NCI-H82 (cell line): ENCODE data around the gene FOXD2.
"Not testable (repeated sequence)": the region's sequence is repeated elsewhere in the genome, so short reads cannot be mapped to it uniquely, and the experiment has no call there.

Experiments
- DNase-seq: peaks from one replicate; lab custom pipeline; 2025; lab: John Stamatoyannopoulos, UW

FOXD2 gene

DNA sequence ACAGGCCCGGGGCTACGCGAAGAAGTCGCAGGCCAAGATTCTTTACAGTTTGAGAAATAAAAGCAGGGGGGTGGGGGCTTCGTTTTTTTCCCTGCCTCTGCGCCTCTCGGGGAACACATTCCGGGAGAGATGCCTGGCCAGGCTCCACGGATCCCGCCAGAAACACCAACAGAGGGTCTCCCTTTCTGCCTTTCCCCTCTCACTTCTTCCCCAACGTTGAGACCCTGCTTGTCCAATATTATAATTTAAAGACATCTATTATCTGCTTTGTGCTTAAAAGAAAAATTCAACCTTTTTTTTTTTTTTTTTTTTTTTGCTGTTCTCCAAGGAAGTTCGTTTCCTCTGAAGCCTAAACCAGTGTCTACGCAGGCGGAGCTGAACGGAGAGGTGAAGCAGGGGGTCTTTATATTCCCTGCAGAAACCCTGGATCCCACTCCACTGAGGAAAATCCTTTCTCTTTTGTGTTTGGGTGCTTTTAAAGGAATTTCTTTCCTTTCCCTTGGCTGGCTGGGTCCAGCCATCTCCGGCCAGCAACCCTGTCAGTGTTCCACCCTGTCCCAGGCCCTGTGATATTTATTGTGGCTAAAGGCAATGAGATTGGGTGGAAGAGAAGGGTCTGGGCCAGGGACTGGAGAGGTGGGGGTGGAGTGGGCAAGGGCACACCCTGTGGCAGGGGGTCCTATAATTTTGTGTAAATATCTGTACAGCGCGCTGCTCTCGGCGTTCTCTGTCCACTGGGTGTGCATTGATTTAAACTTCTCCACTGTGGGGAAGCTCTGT is 2.2 kb downstream of the FOXD2 start:
- DNase-seq = no peak

DNA sequence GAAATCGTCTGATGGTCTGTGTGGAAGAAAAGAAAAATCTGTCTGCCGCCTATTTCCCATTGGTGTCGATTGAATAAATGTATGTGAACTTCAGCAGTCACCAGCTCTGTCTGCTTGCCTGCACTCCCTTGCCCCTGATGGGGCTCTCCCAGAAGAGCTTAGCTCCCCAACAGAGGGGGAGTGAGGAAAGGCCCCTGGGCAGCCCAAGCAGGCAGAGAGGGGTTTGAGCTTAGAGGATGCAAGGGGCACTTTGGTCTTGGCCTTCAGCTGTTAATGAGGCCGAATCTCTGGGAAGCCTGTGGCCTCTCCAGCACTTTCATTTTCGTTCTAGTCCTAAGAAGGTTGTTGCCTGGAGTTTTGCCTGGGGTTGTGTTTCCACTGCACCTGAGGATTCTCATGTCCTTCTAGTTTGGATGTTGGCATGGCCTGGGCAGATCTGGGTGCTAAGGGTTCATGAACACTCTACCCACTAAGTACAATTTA is 2.8 kb downstream of the FOXD2 start:
- no peak for DNase-seq

DNA sequence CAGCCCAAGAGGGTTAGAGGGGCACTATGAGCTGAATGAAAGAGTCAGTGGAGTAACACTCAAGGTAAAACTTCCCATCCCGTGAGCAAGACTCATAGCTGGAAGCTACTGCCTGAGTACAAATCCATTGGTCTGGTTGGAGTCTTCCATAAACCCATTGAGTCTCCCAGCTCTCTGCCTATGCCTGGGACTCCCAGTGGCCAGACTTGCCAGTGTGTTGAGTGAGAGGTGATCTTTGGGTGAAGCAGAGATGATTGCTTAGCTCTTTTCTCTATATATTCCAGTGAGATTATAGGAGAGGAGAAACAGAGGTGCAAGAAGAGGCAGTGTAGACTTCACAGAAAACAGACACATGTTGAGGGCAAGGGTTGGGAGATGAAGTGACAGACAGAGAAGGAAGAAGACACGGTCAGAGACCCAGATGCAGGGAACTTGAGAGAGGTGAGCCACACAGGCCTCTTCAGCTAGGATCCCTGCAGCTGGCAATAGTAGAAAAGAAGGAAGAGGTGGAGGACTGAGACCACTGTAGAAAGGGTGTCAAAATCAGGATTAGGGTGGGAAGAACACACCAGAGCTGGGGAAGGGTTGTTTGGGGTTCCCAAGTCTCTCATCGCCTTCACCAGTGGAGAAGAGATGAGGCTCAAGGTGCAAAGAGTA is 3.7 kb downstream of the FOXD2 start:
- peak; percentile 27 for DNase-seq

DNA sequence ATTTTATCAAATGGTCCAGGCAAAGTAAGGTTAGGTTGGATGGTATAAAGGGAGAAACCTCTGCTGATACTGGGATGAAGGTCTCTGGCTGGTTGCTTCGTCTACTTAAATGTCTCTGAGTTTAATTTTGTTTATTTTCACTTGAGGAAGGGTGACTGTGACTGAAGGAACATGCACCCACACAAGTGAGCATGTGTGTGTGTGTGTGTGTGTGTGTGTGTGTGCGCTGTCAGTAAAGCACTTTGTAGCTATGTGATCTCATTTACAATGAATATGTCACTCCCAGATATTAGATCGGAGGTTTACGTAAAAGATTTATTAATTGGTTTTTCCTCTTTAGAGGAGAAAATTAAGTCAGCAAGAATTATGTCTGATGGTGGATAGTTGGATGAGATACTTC is 4.4 kb downstream of the FOXD2 start:
- no peak for DNase-seq

DNA sequence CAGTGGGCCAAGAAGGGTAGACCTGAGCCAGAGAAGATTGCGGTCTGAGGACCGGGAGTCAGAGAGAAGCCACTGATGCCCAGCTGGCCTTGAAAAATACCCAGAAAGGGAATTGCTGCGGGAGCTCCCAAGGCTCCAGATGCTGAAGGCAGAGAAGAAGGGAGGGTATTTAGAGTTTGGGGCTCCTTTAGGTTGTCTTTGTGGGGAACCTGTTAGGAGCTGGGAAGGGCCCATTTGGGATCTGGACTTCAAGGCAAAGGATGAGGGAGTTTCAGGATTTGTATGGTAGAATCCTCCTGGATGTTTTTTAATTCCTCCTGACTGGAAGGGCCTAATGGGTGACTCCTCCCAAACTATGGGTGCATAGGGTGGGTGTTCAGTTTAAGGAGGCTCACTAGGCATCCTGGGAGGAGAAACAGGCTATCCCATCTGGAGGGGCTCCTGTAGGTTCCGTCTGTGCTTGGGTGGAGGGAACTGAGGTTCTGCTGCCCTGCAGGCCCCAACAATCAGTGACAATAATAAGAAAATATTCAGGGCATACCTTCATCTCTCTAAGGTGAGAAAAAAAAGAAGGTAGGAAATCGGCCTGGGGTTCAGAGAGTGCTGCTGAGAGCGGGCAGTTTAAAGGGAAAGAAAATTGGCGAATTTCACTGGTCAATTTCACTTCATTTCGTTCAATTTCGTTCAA is 5.1 kb downstream of the FOXD2 start:
- DNase-seq = no peak

DNA sequence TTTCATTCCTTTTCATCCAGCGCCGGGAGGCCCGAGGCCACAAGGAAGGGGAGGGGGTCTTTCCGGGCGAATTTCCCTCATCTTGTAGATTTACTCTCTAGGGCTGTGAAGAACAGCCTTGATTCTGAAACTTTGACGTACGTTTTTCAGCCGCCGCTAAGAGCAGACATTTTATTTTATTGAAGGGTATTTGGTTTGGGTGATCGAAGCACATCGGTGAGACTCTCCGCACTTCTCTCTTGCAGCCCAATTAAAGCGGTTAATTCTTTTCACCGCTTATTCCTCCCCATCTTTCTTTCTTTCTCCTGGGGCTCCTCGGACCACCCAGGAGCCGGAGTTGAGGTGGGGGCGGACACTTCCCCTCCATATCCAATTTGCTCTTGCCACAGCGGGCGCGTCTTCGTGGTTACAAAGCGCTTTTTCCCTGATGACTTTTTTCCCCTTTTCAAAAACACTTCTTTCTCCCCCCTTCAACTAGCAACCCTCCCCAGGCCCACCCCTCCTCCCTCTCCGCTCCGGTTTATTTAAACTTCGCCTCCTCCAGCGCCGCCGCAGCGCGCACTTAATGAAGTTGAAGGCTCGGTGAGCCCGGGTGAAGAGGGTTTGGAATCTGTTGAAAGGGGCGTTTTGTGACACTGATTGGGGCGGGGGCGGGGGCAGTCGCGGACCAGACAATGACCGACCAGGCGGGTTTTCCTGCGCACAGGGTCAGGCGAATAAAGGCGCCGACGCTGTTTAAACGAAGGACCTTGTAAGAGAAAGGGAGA is 5.9 kb downstream of the FOXD2 start:
- DNase-seq = no peak

DNA sequence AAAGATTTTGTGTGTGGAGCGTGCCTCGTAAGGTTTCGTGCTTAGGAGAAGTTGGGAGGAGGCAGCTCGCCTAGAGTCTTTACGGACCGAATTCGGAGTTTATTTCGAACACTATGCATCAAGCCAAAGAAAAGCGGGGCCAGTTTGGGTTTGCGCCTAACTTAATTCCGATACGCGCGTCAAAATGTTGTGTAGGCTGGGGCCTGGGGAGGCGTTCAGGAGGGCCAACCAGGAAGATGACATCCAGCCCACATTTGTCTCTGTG is 6.4 kb downstream of the FOXD2 start:
- no peak for DNase-seq

DNA sequence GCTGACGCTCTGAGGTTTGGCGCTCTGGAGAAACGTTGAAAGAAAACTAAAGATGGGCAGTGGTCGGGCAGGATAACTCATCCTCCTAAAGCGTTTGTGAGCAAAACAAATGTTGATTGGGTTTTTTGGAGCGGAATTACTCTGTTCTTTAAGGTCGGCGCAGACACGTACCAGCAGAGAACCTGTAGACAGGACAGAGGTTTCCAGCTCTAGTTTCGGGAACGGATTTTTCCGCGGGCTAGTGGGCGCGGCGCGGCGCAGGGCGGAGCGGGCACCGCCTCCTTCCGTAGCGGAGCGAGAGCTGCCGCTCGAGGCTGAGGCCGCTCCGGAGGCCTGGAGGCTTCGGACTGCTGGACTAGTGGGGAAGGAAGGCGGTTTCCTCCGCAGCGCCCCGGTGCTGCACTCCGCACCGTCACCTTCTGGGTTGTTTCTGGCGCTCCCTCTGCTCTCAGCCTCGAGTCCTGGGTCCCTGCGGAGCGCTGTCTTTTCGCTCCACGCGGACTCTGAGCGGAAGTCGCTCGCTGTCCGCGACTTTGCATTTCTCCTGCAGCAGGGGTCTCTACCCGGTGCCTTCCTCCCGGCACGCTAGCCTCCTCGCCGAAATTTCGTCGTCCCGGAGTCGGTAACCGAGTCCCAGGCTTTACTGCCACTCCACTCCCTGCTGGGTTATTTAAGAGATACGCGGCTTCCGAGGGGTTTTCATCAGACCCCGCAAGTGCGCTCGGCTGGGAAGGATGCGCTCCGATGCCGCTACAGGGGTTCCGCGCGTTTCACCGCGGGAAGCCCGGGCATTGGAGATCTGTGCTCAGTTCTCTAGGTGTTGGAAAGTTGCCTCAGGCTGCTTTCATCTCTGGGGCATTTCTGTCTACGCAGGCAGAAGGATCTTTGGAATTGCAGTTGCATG is 7.0 kb downstream of the FOXD2 start:
- DNase-seq = peak; percentile 41

DNA sequence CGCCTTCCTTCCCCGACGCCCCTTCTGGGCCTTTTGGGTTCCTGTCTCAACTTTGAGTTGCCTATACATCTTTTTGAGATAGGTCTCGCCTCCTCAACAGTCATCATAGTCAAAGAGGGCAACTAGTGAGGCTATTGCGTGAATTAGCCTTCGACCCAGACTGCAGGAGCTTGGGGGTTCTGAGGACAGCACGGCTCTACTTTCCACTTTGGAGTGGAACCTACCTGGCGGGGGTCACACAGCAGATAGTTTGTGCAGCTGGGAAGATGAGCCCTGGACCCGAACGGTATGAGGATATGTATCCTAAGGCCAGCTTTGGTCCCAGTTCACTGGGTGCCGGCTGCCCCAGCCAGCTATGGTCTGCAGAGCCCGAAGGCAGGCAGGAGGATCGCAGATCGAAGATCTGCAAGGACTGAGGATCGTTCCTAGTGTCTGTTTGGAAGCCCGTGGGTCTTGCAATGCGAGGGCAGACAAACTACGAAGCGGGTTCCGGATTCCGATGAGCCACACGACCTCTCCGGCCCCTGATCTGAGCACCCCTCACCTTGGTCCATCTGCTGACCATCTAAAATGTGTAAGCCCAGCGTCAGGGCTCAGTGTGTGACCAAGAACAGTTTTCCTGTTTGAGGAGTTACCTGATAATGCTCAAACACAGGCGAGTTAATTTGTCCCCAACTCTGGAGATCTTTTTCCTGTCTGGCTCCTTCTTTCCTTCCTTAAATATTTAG is 8.1 kb downstream of the FOXD2 start:
- DNase-seq = no peak

DNA sequence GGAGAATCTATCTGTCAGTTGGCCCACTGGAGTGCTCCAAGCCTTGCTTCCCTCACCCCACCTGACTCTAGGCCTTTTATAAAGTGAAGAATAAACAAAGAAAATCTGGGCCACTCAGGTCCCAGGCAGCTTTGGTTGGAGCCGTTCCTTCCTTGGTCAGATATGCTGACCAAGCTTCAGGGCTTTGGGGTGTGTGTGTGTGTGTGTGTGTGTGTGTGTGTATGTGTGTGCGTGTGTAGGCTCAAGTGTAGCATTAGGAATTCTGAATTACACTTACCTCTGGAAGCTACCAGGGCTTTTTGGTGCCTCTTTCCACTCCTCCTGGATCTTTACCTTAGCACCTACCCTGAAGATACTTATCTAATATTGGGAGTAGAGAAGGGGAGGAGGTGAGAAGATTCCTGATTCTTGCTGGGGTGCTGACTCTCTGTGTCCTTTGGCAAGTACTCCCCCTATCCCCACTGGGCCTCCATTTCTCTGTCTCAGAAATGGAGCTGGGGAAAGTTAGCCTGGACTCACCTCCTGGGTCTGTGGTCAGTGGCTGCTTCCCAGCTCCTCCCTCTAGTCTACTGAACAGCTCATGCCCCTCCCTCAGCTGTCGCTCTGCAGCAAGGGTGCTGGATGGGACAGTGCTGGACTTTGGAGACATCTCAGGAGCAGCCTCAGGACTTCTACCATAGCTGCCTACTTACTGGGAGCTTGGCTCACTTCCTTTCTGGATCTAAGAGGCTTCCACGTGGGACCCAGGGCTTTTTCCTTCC is 10.8 kb downstream of the FOXD2 start:
- no peak for DNase-seq

DNA sequence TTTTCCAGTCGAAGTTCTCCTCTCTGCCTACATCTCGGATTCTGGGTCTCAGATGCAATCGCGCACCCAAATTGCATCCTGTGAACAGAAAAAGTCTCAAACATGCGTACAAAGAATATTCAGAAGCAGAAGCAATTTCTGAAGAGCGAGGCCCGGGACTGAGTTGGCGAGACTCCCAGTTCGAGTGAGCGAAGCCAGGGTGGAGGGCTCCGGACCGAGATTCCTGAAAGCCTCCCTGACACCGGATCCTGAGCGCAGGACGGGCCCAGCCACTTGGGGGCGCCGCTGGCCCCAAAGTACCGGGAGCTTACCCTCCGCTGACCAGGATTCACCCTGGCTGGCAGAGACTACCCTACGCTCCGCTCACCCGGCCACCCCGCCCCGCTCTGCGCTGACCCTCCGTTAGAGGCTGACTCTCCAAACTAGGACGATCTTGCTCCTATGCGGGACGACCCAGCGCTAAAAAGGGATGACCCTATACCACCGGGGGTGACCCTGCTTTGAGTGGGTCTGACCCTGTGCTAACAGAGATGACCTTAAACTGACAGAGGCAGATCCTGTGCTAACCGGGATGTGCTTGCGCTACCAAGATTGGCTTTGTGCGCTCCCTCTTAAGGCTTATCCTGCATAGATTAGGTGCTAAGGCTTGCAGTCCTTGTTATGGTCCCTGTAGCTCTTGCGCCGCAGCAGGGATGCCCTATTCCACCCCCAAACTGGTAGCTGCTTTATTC is 12.1 kb downstream of the FOXD2 start:
- DNase-seq = peak; percentile 51

DNA sequence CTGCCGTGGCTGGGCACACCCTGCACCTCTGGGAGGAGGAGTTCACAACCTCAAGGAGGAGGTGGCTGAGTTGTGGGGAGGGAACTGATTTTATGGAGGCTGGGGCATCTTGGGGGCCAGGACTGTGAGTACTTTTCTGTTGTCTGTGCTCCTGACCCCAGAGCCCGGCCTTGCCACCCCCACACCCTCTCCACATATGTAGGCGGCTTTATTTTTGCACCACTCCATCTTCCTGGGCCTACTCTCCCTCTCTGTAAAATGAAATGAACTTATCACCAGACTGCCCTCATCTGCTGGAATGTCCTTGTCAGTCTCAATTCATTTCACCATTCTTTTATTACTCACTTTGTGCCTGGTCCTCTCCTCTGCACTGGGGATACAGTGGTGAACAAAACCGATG is 12.8 kb downstream of the FOXD2 start:
- no peak for DNase-seq

DNA sequence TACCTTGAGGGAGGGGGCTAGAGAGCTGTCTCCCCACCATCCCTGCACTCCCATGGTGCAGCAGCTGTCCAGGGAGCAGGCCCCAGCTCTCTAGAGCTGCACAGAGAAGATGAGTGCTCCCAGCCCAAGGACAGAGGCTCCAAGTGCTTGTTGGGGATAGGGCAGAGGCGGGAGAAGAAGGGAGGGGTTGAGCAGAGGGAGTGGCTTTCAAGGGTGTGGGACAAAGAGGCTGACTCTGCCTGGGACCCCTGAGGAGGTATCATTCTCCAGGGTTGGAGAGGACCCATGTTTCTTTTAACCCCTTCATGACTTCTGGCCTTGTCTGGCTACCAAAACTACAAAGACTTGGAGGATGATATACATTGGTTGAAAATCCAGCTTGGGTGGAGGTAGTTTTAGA is 14.6 kb downstream of the FOXD2 start:
- DNase-seq = no peak

DNA sequence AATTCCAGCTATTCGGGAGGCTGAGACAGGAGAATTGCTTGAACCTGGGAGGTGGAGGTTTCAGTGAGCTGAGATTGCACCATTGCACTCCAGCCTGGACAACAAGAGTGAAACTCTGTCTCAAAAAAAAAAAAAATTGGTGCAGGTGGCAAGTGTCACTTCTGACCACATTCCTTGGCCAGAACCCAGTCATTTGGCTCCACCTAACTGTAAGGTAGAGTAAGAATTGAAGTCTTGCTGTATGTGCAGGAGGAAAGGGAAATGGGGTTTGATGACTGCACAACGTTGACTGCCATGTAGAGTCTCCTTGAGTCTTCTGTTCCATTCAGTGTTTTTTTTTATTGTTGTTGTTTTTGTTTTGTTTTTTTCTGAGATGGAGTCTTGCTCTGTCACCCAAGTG is 16.1 kb downstream of the FOXD2 start:
- DNase-seq = not testable (repeated sequence)

DNA sequence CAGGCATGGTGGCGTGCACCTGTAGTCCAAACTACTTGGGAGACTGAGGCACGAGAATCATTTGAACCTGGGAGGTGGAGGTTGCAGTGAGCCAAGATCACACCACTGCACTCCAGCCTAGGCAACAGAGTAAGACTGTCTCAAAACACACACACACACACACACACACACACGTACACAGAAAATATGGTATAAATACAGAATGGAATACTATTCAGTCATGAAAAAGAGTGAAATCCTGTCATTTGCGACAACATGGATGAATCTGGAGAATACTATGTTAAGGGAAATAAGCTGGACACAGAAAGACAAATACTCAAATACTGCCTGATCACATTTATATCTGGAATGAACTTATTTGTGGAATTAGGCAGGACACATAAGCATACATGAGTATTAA is 18.4 kb downstream of the FOXD2 start:
- no peak for DNase-seq

DNA sequence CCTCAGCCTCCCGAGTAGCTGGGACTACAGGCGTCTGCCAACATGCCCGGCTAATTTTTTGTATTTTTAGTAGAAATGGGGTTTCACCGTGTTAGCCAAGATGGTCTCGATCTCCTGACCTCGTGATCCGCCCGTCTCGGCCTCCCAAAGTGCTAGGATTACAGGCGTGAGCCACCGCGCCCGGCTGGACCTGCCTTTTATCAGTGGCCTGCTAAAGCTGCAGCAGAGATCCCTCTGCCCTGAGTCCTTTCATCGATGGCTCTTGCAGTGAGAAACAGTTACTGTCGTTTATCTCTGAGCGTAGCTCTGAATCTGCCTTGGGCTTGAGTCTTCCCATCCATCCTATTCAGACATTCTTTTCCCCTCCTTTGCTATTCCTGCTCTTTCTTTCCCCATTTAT is 19.7 kb downstream of the FOXD2 start:
- not testable (repeated sequence) for DNase-seq

DNA sequence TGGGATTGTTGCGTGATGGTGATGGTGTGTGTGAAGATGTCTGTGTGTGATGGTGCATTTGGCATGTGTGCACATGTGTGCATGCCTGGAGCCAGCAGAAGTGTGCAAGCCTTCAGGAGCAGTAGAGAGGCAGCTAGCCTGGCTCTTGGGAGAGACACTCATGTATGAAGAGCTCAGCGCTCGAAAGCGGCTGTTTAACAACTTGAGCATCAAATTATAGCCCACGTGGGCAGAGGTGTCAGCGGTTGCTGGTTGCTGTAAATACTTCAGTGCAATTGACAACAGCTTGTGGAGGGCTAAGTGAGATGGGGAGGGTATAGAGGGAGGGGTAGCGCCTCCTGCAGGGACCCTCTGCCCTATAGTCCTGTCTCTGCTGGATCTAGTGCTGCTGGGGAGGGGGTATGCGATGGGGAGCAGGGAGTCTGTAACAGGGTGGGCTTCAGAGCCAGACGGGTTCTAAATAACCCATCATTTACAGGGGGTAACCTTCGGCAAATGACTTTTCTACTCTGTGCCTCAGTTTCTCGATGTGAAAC is 21.5 kb downstream of the FOXD2 start:
- DNase-seq = no peak

DNA sequence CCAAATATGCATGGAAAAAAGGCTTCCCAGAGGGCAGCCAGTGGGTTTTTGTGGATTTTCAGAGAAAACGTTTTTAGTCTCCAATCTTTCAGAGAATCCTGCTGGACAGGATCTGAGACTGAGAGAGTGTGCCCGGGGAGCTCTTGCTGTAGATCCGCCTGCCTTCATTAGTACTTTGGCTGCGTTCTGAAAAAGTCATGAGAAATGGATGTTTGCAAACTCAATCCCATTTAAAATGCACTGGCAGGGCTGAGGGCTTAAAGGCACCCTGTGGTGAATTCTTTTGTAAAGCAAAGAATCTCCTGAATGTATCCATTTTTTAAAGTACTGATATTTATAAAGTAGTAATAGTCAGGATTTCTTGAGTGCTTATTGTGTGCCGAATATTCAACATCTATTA is 22.2 kb downstream of the FOXD2 start:
- no peak for DNase-seq

DNA sequence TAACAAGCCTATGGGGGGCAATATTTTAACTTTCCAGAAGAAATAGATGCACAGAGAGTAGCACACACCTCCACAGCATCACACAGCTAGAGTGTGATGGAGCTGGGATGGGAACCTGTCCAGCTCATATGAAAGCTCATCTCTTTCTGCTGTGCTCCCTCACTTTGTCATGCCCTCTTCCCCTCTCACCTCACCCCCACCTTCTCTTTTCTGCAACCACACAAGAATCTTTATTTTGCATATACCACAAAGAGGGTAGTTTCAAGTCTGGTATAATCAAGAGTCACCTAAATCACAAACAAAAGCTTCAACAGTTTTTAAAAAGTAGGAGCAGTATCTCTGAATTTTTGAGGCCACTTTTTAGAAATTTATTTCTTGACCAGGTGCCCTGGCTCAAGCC is 22.6 kb downstream of the FOXD2 start:
- DNase-seq = no peak
